Muscle of leg (tissue), 11 donors: Measurements from ENCODE around the gene SBF2. TPM values are rescaled to one million over a fixed set of nuclear protein-coding genes. Genes with fewer than 3 reads are reported as not detected.
"Not testable (repeated sequence)": the region's sequence is repeated elsewhere in the genome, so short reads cannot be mapped to it uniquely, and the experiment has no call there.

Experiments
- DNase-seq: peaks from one replicate; pipeline ENCODE4 v3.0.0; 2013
- H3K27ac ChIP-seq: one replicate; pipeline ENCODE4 v1.5.1; 2013; ENCODE audit warnings: mild to moderate bottlenecking, low read length, control low read depth
- H3K27me3 ChIP-seq: one replicate; pipeline ENCODE4 v1.6.1; 2013; ENCODE audit warnings: low read length; ENCODE audit not compliant: control insufficient read depth, insufficient read depth
- H3K36me3 ChIP-seq: one replicate; pipeline ENCODE4 v1.6.1; 2013; ENCODE audit warnings: low read length; ENCODE audit not compliant: control insufficient read depth, insufficient read depth
- H3K4me1 ChIP-seq: one replicate; pipeline ENCODE4 v1.6.1; 2013; ENCODE audit warnings: low read length; ENCODE audit not compliant: control insufficient read depth, insufficient read depth
- H3K4me3 ChIP-seq: one replicate; pipeline ENCODE4 v1.5.1; 2013; ENCODE audit warnings: low read length, control low read depth
- H3K9me3 ChIP-seq: replicated peaks from 2 replicates; pipeline ENCODE4 v1.6.1; 2013; ENCODE audit warnings: low read depth, low read length; ENCODE audit not compliant: control insufficient read depth
- WGBS: methylation state at CpG from one replicate; pipeline ENCODE4 v1.1.5; 2013; ENCODE audit warnings: missing lambda C conversion rate; ENCODE audit not compliant: insufficient coverage; 5-methylcytosine and 5-hydroxymethylcytosine counted together
- polyA plus RNA-seq, 8 donors: library from polyadenylated mRNA; unstranded; fragments of 120-200 nt; gene quantifications; one replicate each; pipeline versions ENCODE4 v1.2.1 to v1.2.3, GENCODE V29; 2013; ENCODE audit warnings: inconsistent platforms in 1 of 8, low replicate concordance in 1 of 8; ENCODE audit not compliant: insufficient read length in 8 of 8, insufficient read depth in 1 of 8
- total RNA-seq: library from RNA; stranded (reverse); fragments of 120-200 nt; gene quantifications from one replicate; pipeline ENCODE4 v1.2.4, GENCODE V29; 2013

The SBF2 gene
- total and polyA plus RNA-seq, 9 donors: 18.3 to 29.5 (median 21.5) TPM

DNA sequence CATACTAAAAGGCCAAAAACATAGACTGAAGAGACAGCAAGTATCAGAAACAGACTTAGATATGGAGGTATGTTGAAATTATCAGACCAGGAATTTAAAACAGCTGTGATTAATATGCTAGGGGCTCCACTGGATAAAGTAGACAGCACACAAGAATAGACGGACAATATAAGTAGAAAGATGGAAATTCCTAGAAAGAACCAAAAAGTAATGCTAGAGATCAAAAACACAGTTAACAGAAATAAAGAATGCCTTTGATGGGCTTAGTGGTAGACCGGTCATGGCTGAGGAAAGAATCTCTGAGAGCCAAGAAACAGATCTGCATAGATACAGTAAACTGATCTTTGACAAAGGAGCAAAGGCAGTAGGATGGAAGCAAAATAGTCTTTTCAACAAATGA lies 380.0 kb downstream of the SBF2 start:
- DNase-seq: no peak
- Histone ChIP-seq H3K4me3 (no peak overlapping the region), H3K27ac (no peak overlapping the region), H3K4me1 (no peaks in the 10 kb centered on the region), H3K27me3 (no peaks in the 10 kb centered on the region), H3K9me3 (no peaks in the 10 kb centered on the region), H3K36me3 (no peaks in the 10 kb centered on the region)
- WGBS: 30% methylated on average over 1 of the region's 2 CpGs

DNA sequence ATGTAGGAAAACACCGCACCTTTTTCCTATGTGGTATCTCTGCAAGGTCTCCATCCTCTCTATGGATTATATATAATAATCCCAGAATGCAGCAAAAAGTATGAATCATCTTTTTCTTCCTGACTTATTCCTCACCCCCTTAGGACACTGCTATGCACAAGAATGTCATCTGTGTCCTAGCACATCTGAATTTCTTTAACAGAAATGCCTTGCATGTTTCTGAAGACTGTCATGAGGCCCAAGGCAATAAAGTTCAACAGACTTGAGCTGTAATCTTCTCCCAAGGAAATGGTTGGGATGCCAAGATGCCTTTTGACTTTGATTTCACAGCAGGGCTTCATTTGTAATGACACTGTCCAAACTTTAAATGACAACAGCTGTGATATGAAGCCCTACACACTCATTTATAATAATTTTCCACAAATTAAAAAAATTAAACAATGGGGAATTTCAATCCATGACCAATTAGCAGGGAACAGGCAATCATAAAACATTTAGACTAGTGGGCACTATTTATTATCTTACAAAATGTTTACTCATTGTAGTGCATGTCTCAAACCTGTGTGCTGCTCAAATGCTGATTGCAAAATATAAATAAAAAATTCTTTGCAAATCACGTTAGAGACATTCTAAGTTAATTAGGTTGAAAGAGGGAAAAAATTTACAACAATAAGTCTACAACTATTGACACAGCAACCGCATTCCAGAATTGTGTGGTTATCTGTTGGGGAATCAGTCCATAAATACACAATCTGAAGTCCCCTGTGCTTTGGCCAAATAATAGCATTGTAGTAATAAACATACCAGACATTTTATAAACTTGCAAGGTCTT lies 387.8 kb downstream of the SBF2 start:
- peak; percentile 81 for DNase-seq
- H3K4me1 ChIP-seq: no peaks in the 10 kb centered on the region
- WGBS: no CpG with 5 or more reads among the region's 3 CpGs
- H3K4me3 ChIP-seq: no peak overlapping the region
- no peaks in the 10 kb centered on the region for H3K27me3 ChIP-seq
- H3K9me3 ChIP-seq: no peaks in the 10 kb centered on the region
- no peaks in the 10 kb centered on the region for H3K36me3 ChIP-seq
- H3K27ac ChIP-seq: no peak overlapping the region

DNA sequence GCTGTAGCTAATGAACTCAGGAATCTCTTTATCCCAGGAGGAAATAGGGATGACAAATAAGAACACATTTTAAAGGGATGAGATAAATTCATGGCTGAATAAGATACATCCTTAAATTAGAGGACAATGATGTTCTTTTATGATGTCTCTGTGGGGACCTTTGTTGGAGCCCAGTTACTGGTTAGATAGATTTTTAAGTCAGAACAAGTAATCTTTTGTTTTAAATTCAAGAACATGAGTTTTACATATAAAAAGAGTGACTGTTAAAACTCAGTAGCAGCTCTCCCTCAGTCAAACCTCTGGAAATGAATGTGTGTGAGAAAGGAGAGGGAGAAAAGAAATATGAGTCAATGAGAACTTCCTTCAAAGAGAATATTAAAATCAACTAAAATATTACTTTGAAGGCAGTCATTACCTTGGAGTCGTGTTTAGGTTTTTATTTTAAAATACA lies 388.5 kb downstream of the SBF2 start:
- Histone ChIP-seq H3K36me3 (no peaks in the 10 kb centered on the region), H3K27ac (no peak overlapping the region), H3K4me1 (no peaks in the 10 kb centered on the region), H3K27me3 (no peaks in the 10 kb centered on the region), H3K9me3 (no peaks in the 10 kb centered on the region), H3K4me3 (no peak overlapping the region)
- DNase-seq: peak; percentile 69
- no CpG with 5 or more reads among the region's 1 CpG for WGBS

DNA sequence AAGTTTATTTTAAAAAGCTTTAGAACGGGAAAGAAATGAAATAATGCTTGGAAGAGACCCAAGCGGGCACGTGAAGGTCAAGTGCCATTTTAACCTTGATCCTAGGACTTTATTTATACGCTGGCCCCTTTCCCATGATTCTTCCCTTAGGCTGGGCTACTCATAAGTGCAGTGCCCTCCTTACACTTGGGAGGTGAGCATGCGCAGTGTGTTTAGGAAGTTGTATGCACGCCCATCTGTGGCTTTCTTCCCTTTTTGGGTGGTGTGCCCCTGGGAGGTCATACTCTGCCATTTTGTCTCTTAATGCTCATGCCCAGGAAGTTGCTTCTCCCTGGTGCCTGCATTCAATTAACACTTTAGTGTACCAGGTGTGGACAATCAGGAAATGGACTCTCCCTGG lies 390.4 kb downstream of the SBF2 start:
- Histone ChIP-seq H3K4me1 (no peaks in the 10 kb centered on the region), H3K9me3 (no peaks in the 10 kb centered on the region), H3K27me3 (no peaks in the 10 kb centered on the region), H3K36me3 (no peaks in the 10 kb centered on the region), H3K4me3 (no peak overlapping the region), H3K27ac (no peak overlapping the region)
- no peak for DNase-seq
- 98% methylated on average over 6 of the region's 6 CpGs for WGBS

DNA sequence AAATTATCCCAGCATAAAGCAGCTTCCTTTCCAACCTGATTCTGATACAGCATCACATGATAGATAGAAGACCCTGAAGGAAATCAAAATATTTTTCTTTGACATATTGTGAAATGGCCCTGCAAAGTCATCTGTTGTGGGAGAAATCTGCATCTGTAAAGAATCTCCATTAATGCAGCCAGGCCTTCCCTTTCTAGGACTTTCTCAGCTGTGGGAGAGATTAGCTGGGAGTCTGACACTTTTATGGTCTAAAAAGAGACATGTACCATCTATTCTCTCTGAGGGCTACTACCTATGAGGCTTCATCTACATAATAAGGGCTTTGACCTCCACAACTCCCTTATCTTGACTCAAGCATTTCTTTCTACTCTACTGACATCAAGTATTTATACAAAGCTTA lies 392.1 kb downstream of the SBF2 start:
- Histone ChIP-seq H3K4me1 (no peaks in the 10 kb centered on the region), H3K27me3 (no peaks in the 10 kb centered on the region), H3K4me3 (no peak overlapping the region), H3K36me3 (no peaks in the 10 kb centered on the region), H3K9me3 (no peaks in the 10 kb centered on the region), H3K27ac (no peak overlapping the region)
- no peak for DNase-seq

DNA sequence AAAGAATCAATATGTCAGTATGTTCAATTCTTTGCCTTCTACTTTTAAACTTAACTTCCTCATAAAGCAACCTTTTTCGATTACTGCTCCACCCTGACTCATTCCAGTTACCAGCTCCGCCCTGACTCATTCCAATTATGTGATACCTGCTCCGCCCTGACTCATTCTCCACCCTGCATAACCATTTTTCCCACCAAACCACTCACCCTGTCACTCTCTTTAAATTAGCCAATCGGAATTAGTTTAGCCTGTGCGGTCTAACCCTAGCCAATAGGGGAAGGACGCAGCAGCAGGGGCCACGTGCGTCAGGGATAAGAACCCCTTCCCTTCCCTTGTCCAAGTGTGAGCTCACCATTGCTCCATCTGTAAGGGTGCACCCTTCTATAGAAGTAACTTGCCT lies 393.8 kb downstream of the SBF2 start:
- not testable (repeated sequence) for H3K27me3 ChIP-seq, H3K36me3 ChIP-seq, H3K9me3 ChIP-seq, H3K27ac ChIP-seq, H3K4me1 ChIP-seq, DNase-seq, H3K4me3 ChIP-seq
- WGBS: 88% methylated on average over 5 of the region's 8 CpGs

DNA sequence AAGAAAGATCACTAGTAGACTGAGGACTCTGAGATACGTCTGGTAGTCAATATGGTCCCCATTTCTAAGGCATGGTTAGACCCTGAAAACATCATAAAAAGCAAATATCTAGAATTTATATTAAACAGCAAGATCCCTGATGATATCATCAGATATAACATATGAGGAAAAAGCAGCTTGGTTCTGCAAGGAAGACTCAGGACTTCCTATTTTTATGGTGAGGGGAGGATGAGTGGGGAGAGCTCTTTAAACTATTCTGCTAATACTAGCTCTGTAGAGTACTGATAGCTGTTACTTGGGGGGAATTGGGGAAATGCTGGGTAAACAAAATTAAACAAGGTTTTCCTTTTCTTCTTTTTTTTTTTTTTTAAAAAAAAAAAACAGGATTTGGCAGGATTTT lies 394.3 kb downstream of the SBF2 start:
- Histone ChIP-seq H3K36me3 (no peaks in the 10 kb centered on the region), H3K27me3 (no peaks in the 10 kb centered on the region), H3K9me3 (no peaks in the 10 kb centered on the region), H3K27ac (no peak overlapping the region), H3K4me1 (no peaks in the 10 kb centered on the region), H3K4me3 (no peak overlapping the region)
- no CpG with 5 or more reads among the region's 1 CpG for WGBS
- no peak for DNase-seq

DNA sequence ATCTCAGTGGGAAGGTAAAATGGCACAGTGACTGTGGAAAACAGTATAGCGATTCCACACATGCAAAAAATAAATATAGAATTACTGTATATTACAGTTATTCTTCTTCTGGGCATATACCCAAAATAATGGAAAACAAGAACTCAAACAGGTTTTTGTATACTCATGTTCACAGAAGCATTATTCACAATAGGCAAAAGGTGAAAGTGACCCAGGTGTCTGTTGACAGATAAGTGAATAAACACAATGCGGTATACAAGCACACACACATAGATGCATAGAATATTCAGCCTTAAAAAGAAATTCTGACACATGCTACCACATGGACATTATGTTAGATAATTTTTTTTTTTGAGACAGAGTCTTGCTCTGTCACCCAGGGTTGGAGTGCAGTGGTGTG lies 397.1 kb downstream of the SBF2 start:
- peaks cover 8% of the 10 kb centered on the region for H3K36me3 ChIP-seq
- no peaks in the 10 kb centered on the region for H3K9me3 ChIP-seq
- no CpG with 5 or more reads among the region's 2 CpGs for WGBS
- no peaks in the 10 kb centered on the region for H3K4me1 ChIP-seq
- no peak for DNase-seq
- no peak overlapping the region for H3K27ac ChIP-seq
- H3K4me3 ChIP-seq: no peak overlapping the region
- no peaks in the 10 kb centered on the region for H3K27me3 ChIP-seq

DNA sequence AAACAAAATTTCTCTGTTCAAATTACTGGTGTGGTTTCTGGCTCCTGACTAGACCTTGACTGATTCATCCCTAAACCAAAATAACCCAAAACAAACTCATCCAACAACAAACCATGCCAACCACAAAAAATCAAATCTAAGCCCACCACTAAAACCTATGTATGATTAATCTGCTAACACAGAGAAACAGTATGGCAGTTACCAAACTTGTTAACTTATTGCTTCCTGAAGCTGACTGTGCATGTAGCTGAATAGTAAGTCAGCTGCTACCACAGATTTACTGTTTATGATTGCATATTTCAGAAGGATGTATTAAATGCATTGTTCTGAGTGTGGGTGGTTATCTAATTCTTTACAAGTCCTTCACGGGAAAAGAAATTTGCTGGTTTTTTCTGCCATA lies 399.0 kb downstream of the SBF2 start:
- H3K27me3 ChIP-seq: no peaks in the 10 kb centered on the region
- no peaks in the 10 kb centered on the region for H3K4me1 ChIP-seq
- no peak for DNase-seq
- peaks cover 8% of the 10 kb centered on the region for H3K36me3 ChIP-seq
- H3K9me3 ChIP-seq: no peaks in the 10 kb centered on the region
- H3K4me3 ChIP-seq: no peak overlapping the region
- WGBS: no CpG with 5 or more reads among the region's 1 CpG
- H3K27ac ChIP-seq: no peak overlapping the region

DNA sequence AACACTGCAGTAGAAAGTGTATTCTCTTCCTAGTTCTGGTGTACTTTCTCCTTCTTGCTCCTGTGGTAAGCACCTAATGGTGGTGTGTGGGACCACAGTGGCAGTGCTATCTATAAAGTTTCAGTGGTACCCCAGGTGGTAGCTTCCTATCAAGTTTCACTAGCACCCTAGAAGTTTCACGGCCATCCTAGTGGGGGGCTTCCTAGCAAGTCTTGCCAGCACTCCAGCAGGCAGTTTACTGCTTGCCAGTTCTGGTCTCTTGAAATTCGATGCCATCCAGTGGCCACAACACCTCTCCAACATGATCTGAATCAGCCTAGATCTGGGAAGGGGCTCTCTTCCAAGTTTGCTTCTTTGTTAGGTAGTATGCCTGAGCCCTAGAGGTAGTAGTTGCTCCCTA lies 400.5 kb downstream of the SBF2 start:
- 40% methylated on average over 1 of the region's 2 CpGs for WGBS

DNA sequence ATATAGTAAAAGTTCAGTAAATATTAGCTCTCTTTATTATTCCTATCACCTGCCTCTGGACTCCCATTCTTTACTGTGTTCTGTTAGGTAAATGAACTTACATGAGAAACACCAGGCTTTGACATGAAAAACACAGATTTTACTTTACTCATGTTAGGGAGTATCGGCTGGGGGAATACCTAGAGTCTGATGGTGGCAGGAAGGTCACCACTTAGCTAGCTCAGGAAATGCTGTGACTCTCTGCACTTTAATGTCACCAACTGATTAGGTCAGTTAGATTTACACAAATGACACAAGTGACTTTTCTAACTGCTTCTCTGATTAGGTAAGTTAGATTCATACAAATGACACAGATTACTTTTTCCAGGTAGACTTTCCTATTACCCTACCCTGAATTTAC lies 405.1 kb downstream of the SBF2 start:
- Histone ChIP-seq H3K4me3 (no peak overlapping the region), H3K27me3 (no peaks in the 10 kb centered on the region), H3K9me3 (no peaks in the 10 kb centered on the region), H3K36me3 (peaks cover 7% of the 10 kb centered on the region), H3K27ac (no peak overlapping the region), H3K4me1 (no peaks in the 10 kb centered on the region)
- DNase-seq: no peak
- no CpG with 5 or more reads among the region's 1 CpG for WGBS

More for the DNA sequence above, 400.5 kb downstream of the SBF2 start:
- Histone ChIP-seq H3K27ac (no peak overlapping the region), H3K4me3 (no peak overlapping the region), H3K27me3 (no peaks in the 10 kb centered on the region), H3K4me1 (no peaks in the 10 kb centered on the region), H3K9me3 (no peaks in the 10 kb centered on the region), H3K36me3 (peaks cover 8% of the 10 kb centered on the region)
- no peak for DNase-seq
